ENCODE measurements around the gene GJA5. TPM values are rescaled to one million over a fixed set of nuclear protein-coding genes. Genes with fewer than 3 reads are reported as not detected.

GJA5 gene
- total RNA-seq, 1 experiment from 2014 or later, result not detected

- Histone ChIP-seq H3K4me3 (replicated peaks in 1 of 2; ENCODE audit: low read depth in 1 of 2, low read length in 2 of 2) (no peak overlapping the region), H3K4me1 (ENCODE audit: control insufficient read depth in 1 of 2, insufficient read depth in 2 of 2, low read length in 2 of 2) (peaks cover 4 to 12% of the 10 kb centered on the region in 2 experiments; a peak in 3 of 4 replicates), H3K79me2 (ENCODE audit: insufficient read depth, low read length) (no peaks in the 10 kb centered on the region), H3K27me3 (ENCODE audit: insufficient read depth, low read length) (no peaks in the 10 kb centered on the region), H2AFZ (ENCODE audit: low read depth, low read length, poor library complexity, severe bottlenecking) (no peak overlapping the region), H3K36me3 (ENCODE audit: control insufficient read depth in 1 of 2, insufficient read depth in 2 of 2, low read length in 2 of 2) (no peaks in the 10 kb centered on the region), H3K9me3 (ENCODE audit: control insufficient read depth in 1 of 2, insufficient read depth in 1 of 2, low read depth in 1 of 2, low read length in 2 of 2) (no peaks in the 10 kb centered on the region), H3K9me2 (ENCODE audit: insufficient read depth) (no peaks in the 10 kb centered on the region), H3K27ac (ENCODE audit: low read depth, low read length) (no peak overlapping the region), H4K20me1 (ENCODE audit: insufficient read depth) (no peaks in the 10 kb centered on the region), H3K9ac (ENCODE audit: low read length) (no peak overlapping the region), H3K4me2 (ENCODE audit: low read length) (no peak overlapping the region)
- POLR2A ChIA-PET, result no interaction called here
- intact Hi-C loops (cut with micrococcal nuclease), result no loop called here
- BruUV-seq (replicated peaks), result no TSS peak
- no peak for DNase-seq (ENCODE audit: low read depth, low spot score)
- no peak for ATAC-seq
- CTCF ChIA-PET, result no interaction called here
- TF ChIP-seq YY1 (IDR thresholded peaks at IDR 0.05; ENCODE audit: extremely low read depth, insufficient replicate concordance, low read depth, low read length) (no peak), REST (IDR thresholded peaks at IDR 0.05; ENCODE audit: low read depth) (no peak), POLR2A (IDR thresholded peaks at IDR 0.05; ENCODE audit: borderline replicate concordance, extremely low read depth, insufficient read depth, insufficient read length) (no peak), SRF (IDR thresholded peaks at IDR 0.05; ENCODE audit: low read depth) (no peak), EZH2 (IDR thresholded peaks at IDR 0.05) (no peak), EZH2phosphoT487 (IDR thresholded peaks at IDR 0.05; ENCODE audit: borderline replicate concordance) (no peak), TCF7L2 (IDR thresholded peaks at IDR 0.05; ENCODE audit: borderline replicate concordance, extremely low read depth, insufficient read depth, insufficient read length) (no peak), POLR2AphosphoS5 (IDR thresholded peaks at IDR 0.05; ENCODE audit: low read depth, low read length) (no peak), CTCF (IDR thresholded peaks at IDR 0.05 in 2 of 3, conservative IDR thresholded peaks at IDR 0.05 in 1 of 3; ENCODE audit: borderline replicate concordance in 1 of 3, insufficient read depth in 1 of 3, low read depth in 2 of 3, low read length in 2 of 3) (no peak), CEBPB (IDR thresholded peaks at IDR 0.05; ENCODE audit: low read depth) (no peak), SIN3A (IDR thresholded peaks at IDR 0.05; ENCODE audit: low read depth) (no peak), JUND (IDR thresholded peaks at IDR 0.05) (no peak), ATF3 (IDR thresholded peaks at IDR 0.05) (no peak), EGR1 (IDR thresholded peaks at IDR 0.05; ENCODE audit: low read depth) (no peak), MAX (IDR thresholded peaks at IDR 0.05) (no peak), ZFX (IDR thresholded peaks at IDR 0.05) (no peak), ELF1 (IDR thresholded peaks at IDR 0.05; ENCODE audit: borderline replicate concordance, low read depth) (no peak), SP1 (IDR thresholded peaks at IDR 0.05; ENCODE audit: low read depth) (no peak)
- RAD21 ChIA-PET (ENCODE audit: low non-redundant PET in 1 of 2, low total read pairs in 2 of 2, uncharacterized antibody in 2 of 2, unreplicated experiment in 2 of 2), result no interaction called here
These were observed 1.9 kb downstream of the GJA5 start for GRCh38 chr1:147758379-147759100.
